Measurements from ENCODE around the gene PBX2.
"Not testable (repeated sequence)": the region's sequence is repeated elsewhere in the genome, so short reads cannot be mapped to it uniquely, and the experiment has no call there.

PBX2 gene

DNA sequence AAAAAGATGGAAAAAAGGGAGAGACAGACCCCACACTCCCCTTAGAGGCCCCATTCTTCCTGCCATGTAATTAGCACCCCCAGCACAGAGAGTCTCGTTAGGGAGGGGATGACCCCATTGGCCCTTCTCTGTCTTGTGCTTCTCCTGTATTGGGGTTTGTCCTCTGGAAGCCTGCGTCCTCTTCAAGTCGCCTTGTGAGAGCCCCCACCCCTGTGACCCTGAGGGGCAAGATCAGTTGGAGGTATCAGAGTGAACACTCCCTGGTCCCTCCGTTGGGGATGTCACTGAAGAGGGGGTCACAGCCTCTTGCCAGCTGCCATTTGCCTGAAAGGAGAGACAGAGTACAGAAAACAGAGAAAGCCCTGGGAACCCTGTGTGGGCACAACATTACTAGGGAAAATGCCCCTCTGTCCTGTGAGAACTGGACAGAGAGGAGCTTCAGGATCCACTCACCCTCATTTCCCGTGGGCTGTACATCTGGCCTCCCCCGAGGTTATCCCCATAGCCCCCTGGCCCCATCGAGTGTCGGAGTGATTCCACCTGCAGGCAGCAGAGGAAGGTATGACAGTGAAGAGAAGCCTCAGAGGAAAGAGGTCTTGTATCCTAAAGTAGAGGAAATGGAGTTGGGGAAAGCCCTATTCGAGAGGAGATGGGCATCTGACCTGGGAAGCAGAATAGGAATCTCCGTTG is 3.7 kb downstream of the PBX2 start:
- not testable (repeated sequence) for DNase-seq (ENCODE audit: low spot score)

GRCh38 chr6:32185681-32186131 is 4.3 kb downstream of the PBX2 start:
- peak; percentile 70 for DNase-seq (ENCODE audit: low spot score)

GRCh38 chr6:32184084-32184640 is 5.8 kb downstream of the PBX2 start, which contains the start of gene AGER:
TSS of gene AGER (minus strand) at chr6:32184253. CDS start at chr6:32184222, 31 bp downstream.
- DNase-seq (ENCODE audit: low spot score), result no peak

- DNase-seq (ENCODE audit: low spot score), result no peak
Measured at GRCh38 chr6:32183483-32184083, 6.4 kb downstream of the PBX2 start.

GRCh38 chr6:32183030-32183429 is 7.0 kb downstream of the PBX2 start:
- no peak for DNase-seq (ENCODE audit: low spot score)

GRCh38 chr6:32182555-32182981 is 7.4 kb downstream of the PBX2 start:
- DNase-seq (ENCODE audit: low spot score), result no peak

GRCh38 chr6:32181915-32182529 is 8.0 kb downstream of the PBX2 start:
- no peak for DNase-seq (ENCODE audit: low spot score)

DNA sequence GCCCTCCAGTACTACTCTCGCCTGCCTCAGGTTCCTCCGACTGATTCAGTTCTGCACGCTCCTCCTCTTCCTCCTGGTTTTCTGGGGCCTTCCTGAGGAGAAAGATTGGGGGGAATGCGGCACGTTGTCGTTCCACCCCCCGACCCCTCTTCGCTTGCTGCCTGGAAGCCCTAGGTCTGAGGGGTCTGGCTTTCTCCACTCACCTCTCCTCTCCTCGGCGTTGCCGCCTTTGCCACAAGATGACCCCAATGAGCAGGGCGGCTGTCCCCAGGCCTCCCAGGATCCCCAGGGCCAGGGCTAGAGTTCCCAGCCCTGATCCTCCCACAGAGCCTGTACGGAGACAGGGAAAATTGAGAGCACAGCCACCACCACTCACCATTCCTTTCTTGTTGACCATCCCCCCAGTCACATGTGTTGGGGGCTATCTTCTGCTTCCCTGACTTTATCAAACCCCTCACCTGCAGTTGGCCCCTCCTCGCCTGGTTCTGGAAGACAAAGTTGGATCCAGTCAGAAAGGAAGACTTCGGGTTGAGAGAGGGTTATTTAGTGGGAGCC is 8.8 kb downstream of the PBX2 start:
- no peak for DNase-seq (ENCODE audit: low spot score)

DNA sequence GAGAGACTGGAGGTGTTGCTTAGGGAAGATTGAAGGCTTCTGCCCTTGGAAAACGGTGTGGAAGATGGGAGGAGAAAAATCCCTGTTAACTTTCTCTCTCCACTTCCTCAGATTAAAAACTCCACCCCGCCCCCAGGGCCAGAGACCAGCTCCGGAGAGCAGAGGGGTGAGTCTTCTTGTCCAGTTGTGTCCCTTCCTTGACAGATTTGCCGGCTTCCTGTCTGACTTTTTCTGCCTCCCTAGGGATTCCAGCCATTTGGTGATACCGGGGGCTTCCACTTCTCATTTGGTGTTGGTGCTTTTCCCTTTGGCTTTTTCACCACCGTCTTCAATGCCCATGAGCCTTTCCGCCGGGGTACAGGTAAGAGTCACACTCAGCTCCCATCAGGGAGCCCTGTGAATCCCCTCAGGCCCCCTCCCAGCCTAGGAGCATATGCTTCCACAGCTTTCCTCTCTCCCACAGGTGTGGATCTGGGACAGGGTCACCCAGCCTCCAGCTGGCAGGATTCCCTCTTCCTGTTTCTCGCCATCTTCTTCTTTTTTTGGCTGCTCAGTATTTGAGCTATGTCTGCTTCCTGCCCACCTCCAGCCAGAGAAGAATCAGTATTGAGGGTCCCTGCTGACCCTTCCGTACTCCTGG is 10.1 kb downstream of the PBX2 start:
- DNase-seq (ENCODE audit: low spot score), result no peak

DNA sequence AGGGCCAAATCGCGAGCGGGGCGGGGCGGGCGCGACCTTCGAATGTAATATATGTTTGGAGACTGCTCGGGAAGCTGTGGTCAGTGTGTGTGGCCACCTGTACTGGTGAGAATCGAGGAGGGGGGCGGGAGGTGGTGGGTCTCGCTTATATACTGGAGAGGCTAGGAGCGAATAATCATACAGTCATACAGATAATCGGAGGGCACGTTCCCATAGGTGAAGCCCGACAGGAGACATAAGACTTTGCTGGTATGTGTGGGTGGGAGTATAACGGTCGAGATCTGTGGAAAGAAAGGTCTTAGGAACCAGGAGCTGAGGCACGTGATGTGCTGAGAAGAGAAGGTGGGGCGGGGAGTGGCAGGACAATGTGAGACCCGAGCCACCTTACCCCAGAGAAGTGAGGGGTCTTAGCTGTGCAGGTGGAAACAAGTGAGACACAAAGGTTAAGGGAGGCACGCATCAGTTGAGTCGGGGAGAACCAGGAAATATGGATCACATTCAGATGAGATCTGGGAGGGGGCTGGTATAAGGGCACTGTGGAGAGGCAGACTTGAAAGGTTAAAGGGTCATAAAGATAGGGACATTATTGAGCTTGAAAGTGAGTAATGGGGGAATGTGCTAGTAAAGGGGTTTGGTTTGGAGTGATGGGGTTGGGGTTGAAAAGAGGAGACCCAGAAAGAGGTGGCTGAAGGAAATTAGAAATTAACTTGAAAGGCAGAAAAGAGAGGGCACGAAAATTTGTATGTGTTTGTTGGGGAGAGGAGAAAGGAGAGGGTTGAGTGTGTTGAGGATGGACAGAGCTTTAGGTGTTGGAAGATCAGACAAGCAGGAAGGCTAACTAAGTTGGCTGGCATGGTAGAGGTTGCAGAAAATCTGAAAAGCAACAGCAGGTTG is 11.2 kb downstream of the PBX2 start:
- no peak for DNase-seq (ENCODE audit: low spot score)

- peak; percentile 99 for DNase-seq (ENCODE audit: low spot score)
Measured at GRCh38 chr6:32177788-32178546, 12.0 kb downstream of the PBX2 start, which contains the start of gene RNF5. TSS of gene RNF5 (plus strand) at chr6:32178405. CDS start at chr6:32178512, 107 bp downstream.

GRCh38 chr6:32177183-32177787 is 12.7 kb downstream of the PBX2 start:
- peak; percentile 42 for DNase-seq (ENCODE audit: low spot score)

DNA sequence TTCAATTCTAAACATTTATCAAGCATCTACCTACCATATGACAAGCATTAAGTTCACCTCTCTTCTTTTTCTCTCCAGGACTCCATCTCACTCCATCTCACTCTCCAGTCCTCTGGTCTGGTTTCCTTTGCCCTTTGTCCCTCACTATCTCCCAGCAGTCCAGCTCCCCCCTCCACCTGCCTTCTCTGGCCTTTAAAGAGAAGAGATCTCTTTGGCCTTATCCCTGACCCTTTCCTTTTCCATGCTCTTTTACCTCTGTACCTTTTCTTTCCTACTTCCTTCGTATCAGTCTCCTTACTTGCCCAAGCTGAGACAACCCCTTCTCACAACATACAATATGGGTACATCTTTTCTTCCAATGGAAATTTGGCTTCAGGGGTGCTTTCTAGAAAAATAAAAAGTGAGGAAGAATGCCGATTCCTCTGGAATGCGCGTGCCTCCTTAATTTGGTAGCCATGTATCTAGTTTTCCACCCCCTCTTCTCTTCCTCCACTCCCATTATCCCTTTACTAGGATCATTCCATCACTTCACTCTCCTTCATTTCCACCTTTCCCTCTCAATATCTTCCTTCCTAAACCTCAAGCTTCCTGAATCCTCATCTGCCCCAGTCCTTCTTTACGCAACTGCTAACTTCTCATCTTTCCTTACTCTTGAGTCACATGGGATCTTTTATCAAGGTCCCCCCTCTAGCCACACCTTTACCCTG is 13.4 kb downstream of the PBX2 start:
- no peak for DNase-seq (ENCODE audit: low spot score)

- peak; percentile 97 for DNase-seq (ENCODE audit: low spot score)
Measured at GRCh38 chr6:32175711-32176475, 14.1 kb downstream of the PBX2 start, which contains the start of gene AGPAT1. TSS of gene AGPAT1 (minus strand) at chr6:32176084. CDS start at chr6:32171496, 4,588 bp downstream.

- no peak for DNase-seq (ENCODE audit: low spot score)
Measured at GRCh38 chr6:32175322-32175710, 14.7 kb downstream of the PBX2 start.

DNA sequence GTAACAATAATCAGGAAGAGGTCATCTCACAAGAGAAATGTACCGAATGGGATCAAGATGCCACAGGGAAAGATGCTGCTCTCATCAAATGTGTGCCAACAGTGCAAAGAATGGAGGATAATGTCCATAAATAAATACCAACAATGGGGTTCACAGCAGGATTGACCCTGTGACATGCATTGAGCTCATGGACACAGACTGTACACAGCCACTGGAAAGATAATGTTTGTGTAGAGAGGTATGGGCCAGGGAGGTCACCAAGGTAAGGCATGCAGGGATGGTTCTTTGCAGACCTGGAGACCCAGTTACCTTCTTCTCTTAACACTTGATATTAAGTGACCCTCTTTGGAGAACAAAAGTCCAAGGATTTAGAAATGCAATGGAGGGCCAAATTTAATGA is 15.6 kb downstream of the PBX2 start:
- no peak for DNase-seq (ENCODE audit: low spot score)

- DNase-seq (ENCODE audit: low spot score), result no peak
Measured at GRCh38 chr6:32173051-32173727, 16.8 kb downstream of the PBX2 start.

- DNase-seq (ENCODE audit: low spot score), result no peak
Measured at GRCh38 chr6:32171234-32171633, 18.8 kb downstream of the PBX2 start.

All from activated CD4-positive, alpha-beta T cell treated with anti-CD3 and anti-CD28 coated beads, Interleukin-2, Interleukin-4, amounts not matched to agents 100 ng/mL and 50 ng/mL, durations not matched to agents 16 hours and 8 hours (primary cell).